Transverse colon (tissue), 3 donors: ENCODE measurements around the gene SRPK3.

Experiments used
- CTCF ChIP-seq, 5 experiments: fragments of 200-600 bp in 3 of 5; fragments of 450-650 bp in 2 of 5; sonication (generic) in 3 of 5; IDR thresholded peaks; 1 replicate in 2 of 5; 2 replicates in 3 of 5; pipeline ENCODE4 v1.5.1; 2016 to 2017; ENCODE audit warnings: antibody characterized with exemption in 5 of 5, inconsistent platforms in 3 of 5, mild to moderate bottlenecking in 2 of 5, moderate library complexity in 1 of 5
- EP300 ChIP-seq: sonication (generic); formaldehyde crosslinking; IDR thresholded peaks from one replicate; pipeline ENCODE4 v1.6.1; 2017; ENCODE audit warnings: antibody characterized with exemption, low read depth
- POLR2A ChIP-seq: fragments of 450-650 bp; IDR thresholded peaks from one replicate; pipeline ENCODE4 v1.6.1; 2016; ENCODE audit warnings: antibody characterized with exemption, mild to moderate bottlenecking, moderate library complexity

GRCh38 chrX:153792368-153792767, 11.5 kb downstream of the SRPK3 start:
- TF ChIP-seq POLR2A, result no peak
- no peak for TF ChIP-seq CTCF (IDR thresholded peaks at IDR 0.05)
- no peak for TF ChIP-seq EP300
